ENCODE results near the gene NPAS4. TPM values are rescaled to one million over a fixed set of nuclear protein-coding genes. Genes with fewer than 3 reads are reported as not detected.
"Not testable (repeated sequence)": the region's sequence is repeated elsewhere in the genome, so short reads cannot be mapped to it uniquely, and the experiment has no call there.

NPAS4 gene
- under 1 TPM; 0.09 to 0.50 (median 0.30) TPM for polyA plus RNA-seq (ENCODE audit: insufficient read length in 3 of 3)
- long read RNA-seq, donor 1: 0 reads
- long read RNA-seq, donor 2: 0 reads
- long read RNA-seq, donor 3: 0 reads
- long read RNA-seq, donor 4: 0 reads
- long read RNA-seq, donor 5: 0 reads
- long read RNA-seq, donor 6: 0 reads
- long read RNA-seq, donor 7: 0 reads
- long read RNA-seq, donor 8: 0 reads
- long read RNA-seq, donor 9: 0 reads
- long read RNA-seq, donor 10: 0 reads
- long read RNA-seq, donor 11: 0 reads
- long read RNA-seq, donor 12: 0 reads
- long read RNA-seq, donor 13: 0 reads
- long read RNA-seq, donor 14: 0 reads
- long read RNA-seq, donor 15: 0 reads
- long read RNA-seq, donor 16: 0 reads

GRCh38 chr11:66420671-66421476 is at the start of gene NPAS4:
Gene NPAS4 (plus strand): TSS chr11:66421035. CDS start chr11:66421180, 145 bp downstream.
- DNase-seq (ENCODE audit: extremely low read depth in 1 of 11, low read depth in 9 of 11, low spot score in 4 of 11): no peak

- DNase-seq (ENCODE audit: extremely low read depth in 1 of 11, low read depth in 9 of 11, low spot score in 4 of 11): peak in 10 of 11 donors; percentile 58 to 86 (median 74)
These were observed 49.0 kb upstream of the NPAS4 start, which contains the start of gene SLC29A2 for GRCh38 chr11:66371627-66372415. Gene SLC29A2 (minus strand): TSS chr11:66371760. CDS start chr11:66371591, 169 bp downstream.

GRCh38 chr11:66373265-66373664 is 47.6 kb upstream of the NPAS4 start:
- no peak for DNase-seq (ENCODE audit: extremely low read depth in 1 of 11, low read depth in 9 of 11, low spot score in 4 of 11)

- DNase-seq (ENCODE audit: extremely low read depth in 1 of 11, low read depth in 9 of 11, low spot score in 4 of 11): not testable (repeated sequence)
These were observed 47.0 kb upstream of the NPAS4 start for GRCh38 chr11:66373690-66374287.

GRCh38 chr11:66380264-66380663 is 40.6 kb upstream of the NPAS4 start:
- not testable (repeated sequence) for DNase-seq (ENCODE audit: extremely low read depth in 1 of 11, low read depth in 9 of 11, low spot score in 4 of 11)

GRCh38 chr11:66384316-66384715 is 36.5 kb upstream of the NPAS4 start:
- DNase-seq (ENCODE audit: extremely low read depth in 1 of 11, low read depth in 9 of 11, low spot score in 4 of 11): not testable (repeated sequence)

- DNase-seq (ENCODE audit: extremely low read depth in 1 of 11, low read depth in 9 of 11, low spot score in 4 of 11): peak; percentile 71 to 89 (median 84)
These were observed 34.4 kb upstream of the NPAS4 start for GRCh38 chr11:66386171-66387069.

- DNase-seq (ENCODE audit: extremely low read depth in 1 of 11, low read depth in 9 of 11, low spot score in 4 of 11): peak in 6 of 11 donors; percentile 24 to 55 (median 48)
These were observed 32.0 kb upstream of the NPAS4 start for GRCh38 chr11:66388780-66389386.

- no peak for DNase-seq (ENCODE audit: extremely low read depth in 1 of 11, low read depth in 9 of 11, low spot score in 4 of 11)
These were observed 29.5 kb upstream of the NPAS4 start for GRCh38 chr11:66391322-66391721.

GRCh38 chr11:66393954-66394353 is 26.9 kb upstream of the NPAS4 start:
- DNase-seq (ENCODE audit: extremely low read depth in 1 of 11, low read depth in 9 of 11, low spot score in 4 of 11): no peak

GRCh38 chr11:66407651-66408050 is 13.2 kb upstream of the NPAS4 start:
- no peak for DNase-seq (ENCODE audit: extremely low read depth in 1 of 11, low read depth in 9 of 11, low spot score in 4 of 11)

- DNase-seq (ENCODE audit: extremely low read depth in 1 of 11, low read depth in 9 of 11, low spot score in 4 of 11): peak in 10 of 11 donors; percentile 71 to 86 (median 81)
These were observed 12.2 kb upstream of the NPAS4 start for GRCh38 chr11:66408488-66409214.

- DNase-seq (ENCODE audit: extremely low read depth in 1 of 11, low read depth in 9 of 11, low spot score in 4 of 11): no peak
These were observed 11.6 kb upstream of the NPAS4 start for GRCh38 chr11:66409226-66409625.

- DNase-seq (ENCODE audit: extremely low read depth in 1 of 11, low read depth in 9 of 11, low spot score in 4 of 11): no peak
These were observed 10.6 kb upstream of the NPAS4 start for GRCh38 chr11:66410191-66410590.

- no peak for DNase-seq (ENCODE audit: extremely low read depth in 1 of 11, low read depth in 9 of 11, low spot score in 4 of 11)
These were observed 9.5 kb upstream of the NPAS4 start for GRCh38 chr11:66411323-66411722.

- no peak for DNase-seq (ENCODE audit: extremely low read depth in 1 of 11, low read depth in 9 of 11, low spot score in 4 of 11)
These were observed 8.7 kb upstream of the NPAS4 start for GRCh38 chr11:66412110-66412509.

- no peak for DNase-seq (ENCODE audit: extremely low read depth in 1 of 11, low read depth in 9 of 11, low spot score in 4 of 11)
These were observed 7.7 kb upstream of the NPAS4 start for GRCh38 chr11:66413167-66413566.
